ENCODE measurements around the gene KIR2DL1. TPM values are rescaled to one million over a fixed set of nuclear protein-coding genes. Genes with fewer than 3 reads are reported as not detected.
"Not testable (repeated sequence)": the region's sequence is repeated elsewhere in the genome, so short reads cannot be mapped to it uniquely, and the experiment has no call there.

Gene KIR2DL1
- total and polyA plus RNA-seq, 9 donors, result 0.12 TPM; not detected in 8

- H3K27me3 ChIP-seq (ENCODE audit: control insufficient read depth, insufficient read depth, low read length), result no peaks in the 10 kb centered on the region
- H3K4me3 ChIP-seq (ENCODE audit: low read length), result no peak overlapping the region
- peaks cover 11% of the 10 kb centered on the region for H3K9me3 ChIP-seq (replicated peaks; ENCODE audit: control insufficient read depth, low read depth, low read length)
- no peaks in the 10 kb centered on the region for H3K36me3 ChIP-seq (ENCODE audit: control insufficient read depth, insufficient read depth, low read length)
- WGBS (ENCODE audit: insufficient coverage), result 89% methylated on average over 3 of the region's 13 CpGs
- no peak overlapping the region for H3K27ac ChIP-seq (ENCODE audit: low read length)
- no peaks in the 10 kb centered on the region for H3K4me1 ChIP-seq (ENCODE audit: control insufficient read depth, insufficient read depth, low read length)
- DNase-seq, result no peak
These were observed 29.8 kb upstream of the KIR2DL1 start for GRCh38 chr19:54739587-54740497.

GRCh38 chr19:54741950-54742349 is 27.6 kb upstream of the KIR2DL1 start:
- H3K36me3 ChIP-seq (ENCODE audit: control insufficient read depth, insufficient read depth, low read length); H3K4me3 ChIP-seq (ENCODE audit: low read length); H3K4me1 ChIP-seq (ENCODE audit: control insufficient read depth, insufficient read depth, low read length); DNase-seq; H3K27me3 ChIP-seq (ENCODE audit: control insufficient read depth, insufficient read depth, low read length); H3K27ac ChIP-seq (ENCODE audit: low read length): not testable (repeated sequence)
- WGBS (ENCODE audit: insufficient coverage), result 52% methylated on average over 3 of the region's 5 CpGs
- peaks cover 11% of the 10 kb centered on the region for H3K9me3 ChIP-seq (replicated peaks; ENCODE audit: control insufficient read depth, low read depth, low read length)

- not testable (repeated sequence) for DNase-seq; H3K27ac ChIP-seq (ENCODE audit: low read length); H3K9me3 ChIP-seq (replicated peaks; ENCODE audit: control insufficient read depth, low read depth, low read length); H3K4me1 ChIP-seq (ENCODE audit: control insufficient read depth, insufficient read depth, low read length); H3K36me3 ChIP-seq (ENCODE audit: control insufficient read depth, insufficient read depth, low read length); H3K27me3 ChIP-seq (ENCODE audit: control insufficient read depth, insufficient read depth, low read length); H3K4me3 ChIP-seq (ENCODE audit: low read length)
- 80% methylated on average over 1 of the region's 5 CpGs for WGBS (ENCODE audit: insufficient coverage)
These were observed 25.5 kb upstream of the KIR2DL1 start for GRCh38 chr19:54744080-54744479.

GRCh38 chr19:54747614-54748322 is 21.8 kb upstream of the KIR2DL1 start:
- H3K36me3 ChIP-seq (ENCODE audit: control insufficient read depth, insufficient read depth, low read length); H3K4me1 ChIP-seq (ENCODE audit: control insufficient read depth, insufficient read depth, low read length); H3K27ac ChIP-seq (ENCODE audit: low read length); DNase-seq; H3K4me3 ChIP-seq (ENCODE audit: low read length); H3K27me3 ChIP-seq (ENCODE audit: control insufficient read depth, insufficient read depth, low read length); H3K9me3 ChIP-seq (replicated peaks; ENCODE audit: control insufficient read depth, low read depth, low read length): not testable (repeated sequence)
- WGBS (ENCODE audit: insufficient coverage), result 70% methylated on average over 5 of the region's 9 CpGs

- not testable (repeated sequence) for DNase-seq; H3K36me3 ChIP-seq (ENCODE audit: control insufficient read depth, insufficient read depth, low read length); H3K4me3 ChIP-seq (ENCODE audit: low read length); H3K9me3 ChIP-seq (replicated peaks; ENCODE audit: control insufficient read depth, low read depth, low read length); H3K27me3 ChIP-seq (ENCODE audit: control insufficient read depth, insufficient read depth, low read length); H3K27ac ChIP-seq (ENCODE audit: low read length); H3K4me1 ChIP-seq (ENCODE audit: control insufficient read depth, insufficient read depth, low read length)
- 50% methylated on average over 2 of the region's 6 CpGs for WGBS (ENCODE audit: insufficient coverage)
These were observed 19.3 kb upstream of the KIR2DL1 start for GRCh38 chr19:54750276-54750675.

- DNase-seq; H3K27ac ChIP-seq (ENCODE audit: low read length); H3K4me1 ChIP-seq (ENCODE audit: control insufficient read depth, insufficient read depth, low read length); H3K36me3 ChIP-seq (ENCODE audit: control insufficient read depth, insufficient read depth, low read length); H3K4me3 ChIP-seq (ENCODE audit: low read length); H3K9me3 ChIP-seq (replicated peaks; ENCODE audit: control insufficient read depth, low read depth, low read length); H3K27me3 ChIP-seq (ENCODE audit: control insufficient read depth, insufficient read depth, low read length): not testable (repeated sequence)
- 77% methylated on average over 8 of the region's 12 CpGs for WGBS (ENCODE audit: insufficient coverage)
These were observed 13.1 kb upstream of the KIR2DL1 start for GRCh38 chr19:54756204-54757110.

GRCh38 chr19:54758577-54758976 is 11.0 kb upstream of the KIR2DL1 start:
- not testable (repeated sequence) for DNase-seq; H3K9me3 ChIP-seq (replicated peaks; ENCODE audit: control insufficient read depth, low read depth, low read length); H3K4me3 ChIP-seq (ENCODE audit: low read length); H3K36me3 ChIP-seq (ENCODE audit: control insufficient read depth, insufficient read depth, low read length); H3K27ac ChIP-seq (ENCODE audit: low read length); H3K27me3 ChIP-seq (ENCODE audit: control insufficient read depth, insufficient read depth, low read length); H3K4me1 ChIP-seq (ENCODE audit: control insufficient read depth, insufficient read depth, low read length)
- 60% methylated on average over 5 of the region's 6 CpGs for WGBS (ENCODE audit: insufficient coverage)

- not testable (repeated sequence) for H3K27me3 ChIP-seq (ENCODE audit: control insufficient read depth, insufficient read depth, low read length); H3K27ac ChIP-seq (ENCODE audit: low read length); H3K4me1 ChIP-seq (ENCODE audit: control insufficient read depth, insufficient read depth, low read length); H3K9me3 ChIP-seq (replicated peaks; ENCODE audit: control insufficient read depth, low read depth, low read length); DNase-seq; H3K4me3 ChIP-seq (ENCODE audit: low read length); H3K36me3 ChIP-seq (ENCODE audit: control insufficient read depth, insufficient read depth, low read length)
- 64% methylated on average over 7 of the region's 8 CpGs for WGBS (ENCODE audit: insufficient coverage)
These were observed 5.4 kb upstream of the KIR2DL1 start for GRCh38 chr19:54764219-54764618.

- not testable (repeated sequence) for H3K27ac ChIP-seq (ENCODE audit: low read length); H3K4me3 ChIP-seq (ENCODE audit: low read length); H3K4me1 ChIP-seq (ENCODE audit: control insufficient read depth, insufficient read depth, low read length); DNase-seq; H3K36me3 ChIP-seq (ENCODE audit: control insufficient read depth, insufficient read depth, low read length); H3K27me3 ChIP-seq (ENCODE audit: control insufficient read depth, insufficient read depth, low read length)
- H3K9me3 ChIP-seq (replicated peaks; ENCODE audit: control insufficient read depth, low read depth, low read length), result peaks cover 17% of the 10 kb centered on the region
- 100% methylated on average over 1 of the region's 4 CpGs for WGBS (ENCODE audit: insufficient coverage)
These were observed 3.1 kb upstream of the KIR2DL1 start for GRCh38 chr19:54766464-54766863.

GRCh38 chr19:54770511-54770910 is 918 bp downstream of the KIR2DL1 start:
- not testable (repeated sequence) for H3K36me3 ChIP-seq (ENCODE audit: control insufficient read depth, insufficient read depth, low read length); H3K4me1 ChIP-seq (ENCODE audit: control insufficient read depth, insufficient read depth, low read length); H3K27ac ChIP-seq (ENCODE audit: low read length); H3K4me3 ChIP-seq (ENCODE audit: low read length); H3K27me3 ChIP-seq (ENCODE audit: control insufficient read depth, insufficient read depth, low read length); DNase-seq
- 71% methylated on average over 3 of the region's 4 CpGs for WGBS (ENCODE audit: insufficient coverage)
- H3K9me3 ChIP-seq (replicated peaks; ENCODE audit: control insufficient read depth, low read depth, low read length), result peaks cover 28% of the 10 kb centered on the region
